HG03025 (cell line): ENCODE data around the gene ATG5.
"Not testable (repeated sequence)": the region's sequence is repeated elsewhere in the genome, so short reads cannot be mapped to it uniquely, and the experiment has no call there.

Experiments
- ATAC-seq: cut with Tn5 transposase; IDR thresholded peaks from one replicate; pipeline ENCODE4 v1.9.1; 2021; ENCODE audit warnings: mild to moderate bottlenecking, moderate library complexity; ENCODE audit not compliant: unreplicated experiment, low FRiP score

Gene ATG5

DNA sequence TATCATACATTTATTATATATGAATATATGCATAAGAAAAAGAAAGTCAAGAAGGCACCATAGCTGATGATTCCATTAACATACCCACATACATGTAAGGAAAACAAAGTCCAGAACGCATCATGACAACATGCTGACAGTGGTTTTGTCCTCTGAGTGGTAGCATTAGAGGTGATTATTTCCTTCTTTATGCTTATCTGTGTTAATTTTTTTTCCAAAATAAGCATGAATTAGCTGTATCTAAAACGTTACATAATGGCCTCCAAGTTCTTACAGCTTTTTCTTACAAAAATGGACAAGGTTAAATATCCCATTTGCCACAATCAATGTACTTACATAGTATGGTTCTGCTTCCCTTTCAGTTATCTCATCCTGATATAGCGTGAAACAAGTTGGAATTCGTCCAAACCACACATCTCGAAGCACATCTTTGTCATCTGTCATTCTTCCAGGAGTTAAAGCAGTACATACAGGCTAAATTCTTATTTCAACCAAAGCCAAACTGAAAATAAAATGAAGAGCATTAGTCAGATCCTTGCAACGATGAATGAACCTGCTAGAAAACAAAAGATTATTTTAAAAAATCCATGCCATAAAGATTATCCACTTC lies 9.7 kb downstream of the ATG5 start:
- no peak for ATAC-seq

DNA sequence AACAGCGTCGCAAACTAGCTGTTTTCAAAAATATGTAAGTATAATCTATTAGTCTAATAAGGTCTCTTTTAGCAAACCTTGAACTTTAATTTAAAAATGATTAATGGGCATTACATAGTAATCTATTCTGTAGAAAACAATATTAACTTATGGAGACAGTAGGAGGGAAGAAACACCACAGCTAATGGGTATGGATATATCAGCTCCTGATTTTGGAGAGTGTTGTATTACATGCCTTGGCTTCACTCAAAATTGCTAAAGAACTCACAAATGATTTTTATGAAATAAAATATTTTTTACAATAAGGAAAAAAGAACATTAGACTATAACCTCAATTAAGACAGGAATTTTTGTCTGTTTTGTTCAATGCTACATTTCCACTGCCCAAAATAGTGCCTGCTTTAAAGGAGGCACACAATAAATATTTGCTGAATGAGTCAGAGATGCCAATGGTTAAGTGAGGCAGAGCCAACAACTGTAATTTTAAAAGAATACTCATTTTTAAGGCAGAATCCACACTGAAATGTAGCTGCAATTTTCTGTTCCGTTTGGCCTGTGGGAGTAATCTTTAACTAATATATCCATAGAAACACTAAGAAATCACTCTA lies 15.7 kb downstream of the ATG5 start:
- ATAC-seq: no peak

DNA sequence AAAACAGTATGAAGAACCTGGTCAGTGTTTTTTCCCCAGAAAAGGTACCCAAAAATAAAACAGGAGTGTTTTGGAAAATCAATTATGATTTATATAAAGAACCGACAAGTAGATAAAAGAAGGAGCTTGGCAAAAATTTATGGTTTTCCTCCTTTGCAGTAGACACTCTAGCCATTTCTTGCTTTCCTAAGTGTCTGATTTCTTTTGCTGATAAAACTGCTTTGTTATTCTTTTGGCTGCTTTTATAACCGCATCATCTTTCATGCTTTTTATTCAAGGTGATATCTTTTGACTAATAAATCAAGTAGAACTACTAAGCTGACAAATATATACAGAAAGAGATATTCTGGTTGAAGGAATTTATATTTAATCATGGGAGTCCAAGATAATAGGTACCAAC lies 16.6 kb downstream of the ATG5 start:
- ATAC-seq: no peak

DNA sequence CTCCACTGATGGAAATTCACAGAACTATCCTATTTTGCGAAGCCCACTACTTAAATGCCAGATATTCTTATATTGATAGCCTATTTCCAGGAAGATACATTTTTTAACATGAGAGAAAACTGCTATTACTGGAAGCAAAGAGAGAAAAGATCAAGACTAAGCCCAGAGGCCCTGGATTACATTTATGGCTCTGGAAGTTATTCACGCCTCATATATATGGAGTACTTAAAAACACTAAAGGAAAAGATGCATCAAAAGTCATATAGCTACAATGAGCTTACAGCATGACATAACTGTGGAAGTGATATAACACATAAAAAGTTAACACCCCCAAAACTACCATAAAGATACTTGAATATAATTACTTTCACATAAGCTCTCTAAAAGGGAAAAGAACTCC lies 19.8 kb downstream of the ATG5 start:
- ATAC-seq: no peak

DNA sequence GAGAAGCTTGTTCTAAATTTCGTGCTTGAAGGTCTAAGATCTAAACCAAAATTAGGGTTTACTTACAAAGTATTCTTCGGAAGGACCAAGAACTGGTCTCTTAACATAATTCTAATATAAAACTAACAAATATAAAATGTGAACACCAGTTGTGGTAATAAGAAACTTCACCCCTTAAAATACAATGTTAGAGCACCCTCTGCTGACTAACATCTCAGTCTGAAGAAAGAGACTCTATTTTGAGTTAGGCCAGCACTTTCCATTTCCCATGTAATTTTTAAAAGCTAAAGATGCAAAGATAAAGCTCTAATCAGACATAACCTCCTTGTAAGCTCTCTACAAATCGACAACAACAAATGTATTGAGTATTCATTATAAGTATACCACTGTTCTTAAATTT lies 24.6 kb downstream of the ATG5 start:
- ATAC-seq: no peak

DNA sequence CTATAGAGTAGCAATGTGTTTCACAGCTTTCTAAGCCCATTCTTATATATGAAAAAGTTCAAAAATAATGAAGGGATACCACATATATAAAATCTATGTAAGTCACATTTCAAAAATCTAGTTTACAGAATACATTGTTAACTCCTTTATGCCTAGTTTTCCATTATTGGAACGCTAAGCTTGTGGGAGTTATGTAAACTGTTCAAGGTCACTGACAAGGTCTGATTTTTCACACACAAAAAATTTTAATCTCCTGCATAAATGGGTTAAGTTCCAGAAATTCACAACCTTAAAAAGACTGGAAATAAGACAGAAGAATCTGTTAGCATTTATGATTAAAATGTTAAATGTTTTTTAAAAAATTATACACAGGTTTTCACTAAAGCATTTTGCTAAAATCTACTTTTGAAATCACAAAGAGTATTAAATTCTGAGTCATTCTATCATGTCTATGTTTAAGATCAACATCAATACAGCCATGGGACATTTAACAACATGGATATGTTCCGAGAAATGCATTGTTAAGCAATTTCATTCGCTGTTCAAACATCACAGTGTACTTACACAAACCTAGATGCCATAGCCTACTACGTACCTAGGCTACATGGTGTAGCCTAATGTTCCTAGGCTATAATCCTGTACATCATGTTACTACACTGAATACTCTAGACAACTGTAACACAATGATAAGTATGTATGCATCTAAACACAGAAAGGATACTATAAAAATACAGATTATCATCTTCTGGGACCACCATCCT lies 25.4 kb downstream of the ATG5 start:
- ATAC-seq: no peak

DNA sequence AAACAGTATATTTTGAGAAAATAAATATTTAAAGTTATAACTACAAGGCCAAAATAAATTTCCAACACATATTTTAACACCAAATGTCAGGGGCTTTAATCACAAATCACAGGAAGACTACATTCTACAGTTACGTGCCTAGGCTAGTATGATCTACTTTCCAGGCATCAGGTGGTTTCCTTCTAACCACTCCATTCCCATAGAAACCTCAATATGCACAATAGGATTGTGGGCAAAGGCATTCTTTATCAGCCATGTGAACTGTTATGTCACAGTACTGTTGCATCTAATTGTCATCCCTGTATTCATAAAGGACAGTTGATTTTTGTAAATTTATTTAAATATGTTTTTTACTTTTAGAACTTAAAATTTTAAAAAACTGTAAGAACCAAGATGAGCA lies 32.4 kb downstream of the ATG5 start:
- no peak for ATAC-seq

DNA sequence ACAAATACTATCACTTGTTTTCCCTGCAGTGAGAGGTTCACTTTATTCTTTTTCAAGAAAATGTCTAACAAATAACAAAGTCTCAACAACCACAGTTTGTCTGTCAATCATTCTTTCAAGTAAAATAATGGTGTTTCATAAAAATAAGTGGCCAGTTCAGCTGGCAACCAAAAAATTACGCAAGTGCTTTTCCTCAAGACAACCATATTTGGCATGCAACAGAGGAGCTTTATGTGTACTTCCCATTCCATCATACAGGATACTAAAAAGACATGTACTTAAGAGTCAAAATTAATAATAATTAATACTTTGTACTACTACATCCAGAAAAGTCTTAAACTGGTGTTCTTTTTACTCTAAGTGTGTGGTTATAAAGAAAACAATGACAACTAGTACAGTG lies 34.6 kb downstream of the ATG5 start:
- no peak for ATAC-seq

DNA sequence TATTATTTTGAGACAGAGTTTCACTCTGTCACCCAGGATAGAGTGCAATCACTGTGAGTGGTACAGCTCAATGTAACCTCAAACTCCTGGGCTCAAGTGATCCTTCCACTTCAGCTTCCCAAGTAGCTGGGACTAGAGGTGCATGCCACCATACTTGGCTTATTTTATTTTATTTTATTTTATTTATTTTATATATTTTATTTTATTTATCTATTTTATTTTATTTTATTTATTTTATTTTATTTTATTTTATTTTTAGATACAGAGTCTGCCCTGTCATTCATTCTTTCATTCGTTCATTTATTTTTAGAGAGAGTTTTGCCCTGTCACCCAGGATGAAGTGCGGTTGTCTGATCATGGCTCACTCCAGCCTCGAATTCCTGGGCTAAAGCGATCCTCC lies 35.5 kb downstream of the ATG5 start:
- no peak for ATAC-seq

DNA sequence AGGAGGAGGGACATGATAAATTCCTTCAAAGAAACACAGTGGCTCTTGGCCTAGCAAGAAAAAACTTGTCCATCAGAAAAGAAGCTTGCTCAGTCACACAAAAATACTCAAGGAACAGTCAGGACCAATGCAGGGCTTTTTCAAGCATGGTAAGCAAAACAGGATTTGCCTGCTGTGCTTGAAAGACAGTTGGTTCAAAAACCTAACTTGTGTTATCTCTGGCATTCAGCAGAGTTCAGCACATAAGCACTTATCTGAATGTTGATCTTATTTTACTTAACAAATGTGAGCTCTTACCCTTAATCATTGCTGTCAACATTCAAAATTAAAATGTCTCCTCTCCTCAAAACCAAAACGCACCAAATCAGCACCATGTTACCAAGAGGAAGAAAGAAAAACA lies 38.3 kb downstream of the ATG5 start:
- ATAC-seq: no peak

DNA sequence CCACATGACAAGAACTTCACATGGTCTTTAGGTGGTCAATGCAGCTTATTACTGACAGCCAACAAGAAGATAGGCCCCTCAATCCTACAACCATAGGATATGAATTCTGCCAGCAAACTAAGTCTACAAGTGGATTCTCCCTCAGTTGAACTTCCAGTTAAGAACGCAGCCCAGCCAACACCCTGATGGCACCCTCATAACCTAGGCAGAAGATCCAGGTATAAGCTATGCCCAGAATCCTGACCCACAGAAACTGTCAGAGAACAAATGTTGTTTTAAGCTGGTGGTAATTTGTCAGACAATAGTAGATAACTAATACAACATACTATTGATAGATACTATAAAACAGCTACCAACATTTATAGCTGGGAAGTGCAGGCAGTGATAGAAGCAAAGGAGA lies 38.8 kb downstream of the ATG5 start:
- no peak for ATAC-seq

DNA sequence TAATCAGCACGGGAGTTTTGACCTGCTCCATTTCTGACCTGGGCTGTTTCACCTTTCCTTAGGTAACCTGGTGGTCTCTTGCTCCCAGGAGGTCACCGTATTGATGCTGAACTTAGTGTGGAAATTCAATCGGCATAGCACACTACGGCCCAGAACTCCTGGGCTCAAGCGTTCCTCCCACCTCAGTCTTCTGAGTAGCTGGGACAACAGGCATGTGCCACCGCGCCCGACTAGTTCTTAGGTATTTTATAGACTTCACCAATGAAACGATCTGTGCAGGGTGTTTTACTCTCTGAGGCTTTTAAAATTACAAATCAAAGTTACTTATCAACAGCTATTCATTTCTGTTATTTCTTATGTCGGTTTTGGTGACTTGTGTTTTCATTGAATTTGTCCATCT lies 42.1 kb downstream of the ATG5 start:
- ATAC-seq: no peak

DNA sequence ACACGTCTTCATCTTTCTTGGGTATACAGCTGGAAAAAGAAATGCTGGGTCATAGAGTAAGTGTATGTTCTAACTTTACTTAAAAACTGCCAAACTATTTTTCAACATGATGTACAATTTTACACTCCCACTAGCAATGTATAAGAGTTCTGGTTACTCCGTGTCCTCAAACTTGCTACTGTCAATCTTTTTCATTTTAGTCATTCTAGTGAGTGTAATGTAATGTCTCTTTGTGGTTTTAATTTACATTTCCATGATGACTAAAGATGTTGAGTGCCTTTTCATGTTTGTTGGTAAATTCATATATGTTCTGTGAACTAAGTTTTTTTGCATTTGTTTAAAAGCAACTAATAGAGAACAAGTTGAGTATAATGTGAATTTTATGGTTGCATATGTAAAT lies 43.9 kb downstream of the ATG5 start:
- no peak for ATAC-seq

DNA sequence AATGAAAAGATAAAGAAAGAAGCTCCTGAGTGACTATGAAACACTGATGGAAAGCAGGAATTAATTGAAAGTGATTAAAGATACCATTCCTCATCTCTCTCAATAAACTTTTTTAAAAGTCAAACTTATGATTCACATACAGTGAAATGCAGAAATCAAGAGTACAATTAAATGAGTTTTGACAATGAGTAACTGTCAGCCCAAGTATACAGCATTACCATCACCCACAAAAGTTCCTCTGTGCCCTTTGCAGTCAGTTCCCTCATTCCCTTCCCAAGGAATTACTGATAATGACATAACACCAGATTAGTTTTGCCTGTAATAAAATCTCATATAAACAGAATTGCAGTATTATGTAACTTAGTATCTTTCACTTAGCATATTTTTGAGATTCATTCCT lies 44.5 kb downstream of the ATG5 start:
- no peak for ATAC-seq

DNA sequence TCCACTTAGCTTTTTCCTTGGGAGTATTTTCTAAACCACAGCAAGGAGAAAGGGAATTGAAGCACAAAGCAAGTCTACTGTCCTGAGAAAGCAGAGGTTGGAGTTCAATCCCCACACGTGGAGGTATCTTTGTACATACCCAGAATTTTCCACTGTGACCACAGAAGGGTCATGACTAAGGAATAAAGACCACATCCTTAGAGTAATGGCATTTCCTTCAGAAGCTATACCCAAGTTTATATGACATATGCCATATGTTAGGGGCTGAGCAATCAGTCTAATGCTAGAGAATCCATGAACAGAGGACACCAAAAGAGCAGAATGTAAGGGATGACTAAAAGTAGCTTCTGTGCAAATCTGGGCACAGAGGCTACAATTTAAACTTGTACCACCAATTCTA lies 46.4 kb downstream of the ATG5 start:
- no peak for ATAC-seq

DNA sequence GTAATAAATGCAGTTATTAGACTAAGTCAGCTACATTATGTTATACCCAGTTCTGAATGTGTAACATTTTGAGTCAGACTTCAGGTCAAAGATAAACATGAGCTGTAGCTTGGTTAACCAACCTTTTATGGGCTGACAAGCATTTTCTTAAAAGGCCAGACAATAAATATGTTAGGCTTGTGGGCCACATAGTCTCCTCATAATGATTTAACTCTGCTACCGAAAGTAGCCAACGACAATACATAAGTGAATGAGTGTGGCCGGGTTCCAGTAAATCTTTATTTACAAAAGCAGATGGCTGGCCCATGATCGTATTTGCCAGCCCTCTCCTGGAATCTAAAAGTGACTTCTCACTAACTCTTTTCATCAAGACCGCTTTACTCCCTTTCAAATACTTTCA lies 49.9 kb downstream of the ATG5 start:
- no peak for ATAC-seq

DNA sequence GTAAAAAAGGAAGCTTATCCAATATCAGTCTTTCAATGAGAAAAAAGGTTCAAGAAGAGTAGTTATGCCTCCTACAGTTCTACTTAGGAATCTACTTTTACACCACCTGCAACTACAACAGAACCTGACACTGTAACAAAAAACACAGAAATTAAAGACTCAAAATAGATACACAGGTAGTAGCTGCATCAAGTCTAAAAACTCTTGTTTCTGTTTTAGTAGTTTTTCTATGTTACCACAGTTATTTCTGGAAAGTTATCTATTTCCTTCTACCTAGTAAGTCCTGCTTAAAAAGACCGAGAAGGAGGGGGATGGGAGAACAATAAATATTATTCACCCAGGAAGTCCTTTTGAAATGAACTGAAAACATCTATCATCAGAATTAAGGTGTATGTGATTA lies 52.5 kb downstream of the ATG5 start:
- ATAC-seq: peak; percentile 74

DNA sequence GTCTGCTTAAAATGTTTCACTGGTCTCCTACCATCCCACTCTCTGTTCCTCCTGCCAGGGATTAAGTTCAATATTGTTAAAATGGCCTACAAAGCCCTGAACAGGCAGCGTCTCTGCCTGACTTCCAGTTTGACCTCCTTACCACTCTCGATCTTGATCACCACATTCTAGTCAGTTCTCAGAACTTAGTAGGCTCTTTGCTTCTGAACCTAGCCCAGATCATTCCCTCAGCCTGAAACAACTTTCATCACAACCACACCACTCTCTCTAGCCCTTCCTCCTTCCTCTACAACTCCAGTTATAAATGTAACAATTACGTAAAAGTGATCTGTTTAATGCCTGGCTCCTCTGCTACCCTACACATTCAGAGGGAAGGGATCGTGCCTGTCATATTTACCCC lies 53.3 kb downstream of the ATG5 start:
- no peak for ATAC-seq

DNA sequence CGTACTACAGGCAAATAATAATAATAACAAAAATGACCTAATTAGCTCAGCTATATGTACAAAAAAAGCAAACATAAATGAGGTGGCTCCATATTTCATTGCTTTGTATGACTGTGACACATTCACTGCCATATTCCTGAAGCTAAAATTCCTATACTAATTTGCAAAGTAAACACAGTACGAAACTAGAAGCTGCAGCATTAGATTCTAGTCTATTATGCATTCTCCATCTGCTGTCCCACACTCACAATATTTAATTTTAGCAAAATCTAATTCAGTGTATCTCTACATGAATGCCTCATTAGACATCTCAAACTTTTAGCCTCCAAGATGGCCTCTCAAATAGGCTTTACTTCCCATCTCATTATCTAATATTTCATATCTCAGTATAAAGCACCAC lies 55.1 kb downstream of the ATG5 start:
- ATAC-seq: no peak

DNA sequence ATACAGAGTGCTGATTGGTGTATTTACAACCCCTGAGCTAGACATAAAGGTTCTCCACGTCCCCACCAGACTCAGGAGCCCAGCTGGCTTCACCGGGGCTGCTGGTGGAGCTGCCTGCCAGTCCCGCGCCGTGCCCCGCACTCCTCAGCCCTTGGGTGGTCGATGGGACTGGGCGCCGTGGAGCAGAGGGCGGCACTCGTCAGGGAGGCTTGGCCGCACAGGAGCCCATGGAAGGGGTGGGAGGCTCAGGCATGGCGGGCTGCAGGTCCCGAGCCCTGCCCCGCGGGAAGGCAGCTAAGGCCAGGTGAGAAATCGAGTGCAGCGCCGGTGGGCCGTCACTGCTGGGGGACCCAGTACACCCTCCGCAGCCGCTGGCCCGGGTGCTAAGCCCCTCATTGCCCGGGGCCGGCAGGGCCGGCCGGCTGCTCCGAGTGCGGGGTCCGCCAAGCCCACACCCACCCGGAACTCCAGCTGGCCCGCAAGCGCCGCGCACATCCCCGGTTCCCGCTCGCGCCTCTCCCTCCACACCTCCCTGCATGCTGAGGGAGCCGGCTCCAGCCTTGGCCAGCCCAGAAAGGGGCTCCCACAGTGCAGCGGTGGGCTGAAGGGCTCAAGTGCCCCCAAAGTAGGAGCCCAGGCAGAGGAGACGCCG lies 56.2 kb downstream of the ATG5 start:
- not testable (repeated sequence) for ATAC-seq

DNA sequence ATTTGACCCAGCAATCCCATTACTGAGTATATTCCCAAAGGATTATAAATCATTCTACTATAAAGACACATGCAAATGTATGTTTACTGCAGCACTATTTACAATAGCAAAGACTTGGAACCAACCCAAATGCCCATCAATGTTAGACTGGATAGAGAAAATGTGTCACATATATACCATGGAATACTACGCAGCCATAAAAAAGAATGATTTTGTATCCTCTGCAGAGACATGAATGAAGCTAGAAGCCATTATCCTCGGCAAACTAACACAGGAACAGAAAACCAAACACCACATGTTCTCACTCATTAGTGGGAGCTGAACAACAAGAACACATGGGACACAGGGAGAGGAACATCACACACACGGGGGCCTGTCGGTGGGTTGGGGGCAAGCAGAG lies 57.1 kb downstream of the ATG5 start:
- ATAC-seq: not testable (repeated sequence)

DNA sequence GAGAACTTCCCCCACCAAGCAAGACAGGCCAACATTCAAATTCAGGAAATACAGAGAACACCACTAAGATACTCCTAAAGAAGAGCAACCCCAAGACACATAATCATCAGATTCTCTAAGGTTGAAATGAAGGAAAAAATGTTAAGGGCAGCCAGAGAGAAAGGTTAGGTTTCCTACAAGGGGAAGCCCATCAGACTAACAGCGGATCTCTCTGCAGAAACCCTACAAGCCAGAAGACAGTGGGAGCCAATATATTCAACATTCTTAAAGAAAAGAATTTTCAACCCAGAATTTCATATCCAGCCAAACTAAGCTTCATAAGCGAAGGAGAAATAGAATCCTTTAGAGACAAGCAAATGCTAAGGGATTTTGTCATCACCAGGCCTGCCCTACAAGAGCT lies 61.1 kb downstream of the ATG5 start:
- not testable (repeated sequence) for ATAC-seq
